Lung (tissue), 12 donors: ENCODE results near the gene ADAMTSL1. TPM values are rescaled to one million over a fixed set of nuclear protein-coding genes. Genes with fewer than 3 reads are reported as not detected.

ENCODE experiments used
- ATAC-seq: fragments of 200-7000 bp; cut with Tn5 transposase; one replicate; pipeline ENCODE4 v1.9.1; 2020; ENCODE audit warnings: moderate number of reproducible peaks; ENCODE audit not compliant: insufficient read depth, low FRiP score
- DNase-seq, 3 donors: peaks; one replicate each; pipeline ENCODE4 v3.0.0-alpha.2; 2013 to 2017
- H3K27ac ChIP-seq, 2 donors: one replicate each; pipeline ENCODE4 v1.5.1; 2013; ENCODE audit warnings: mild to moderate bottlenecking in 2 of 2, moderate library complexity in 2 of 2, control low read depth in 1 of 2, inconsistent platforms in 1 of 2, low read depth in 1 of 2, low read length in 1 of 2
- H3K27me3 ChIP-seq, 3 donors: one replicate each; pipeline ENCODE4 v1.5.1; 2013; ENCODE audit warnings: low read length in 2 of 3; ENCODE audit not compliant: control insufficient read depth in 3 of 3, insufficient read depth in 3 of 3
- H3K36me3 ChIP-seq, 4 donors: one replicate each; pipeline ENCODE4 v1.5.1; 2013; ENCODE audit warnings: low read length in 4 of 4, mild to moderate bottlenecking in 1 of 4, moderate library complexity in 1 of 4; ENCODE audit not compliant: control insufficient read depth in 4 of 4, insufficient read depth in 4 of 4
- H3K4me1 ChIP-seq, 5 donors: one replicate each; pipeline ENCODE4 v1.5.1; 2013; ENCODE audit warnings: low read length in 5 of 5, mild to moderate bottlenecking in 2 of 5, moderate library complexity in 1 of 5; ENCODE audit not compliant: control insufficient read depth in 5 of 5, insufficient read depth in 5 of 5
- H3K4me3 ChIP-seq: one replicate; pipeline ENCODE4 v1.5.1; 2013; ENCODE audit warnings: mild to moderate bottlenecking, control low read depth, moderate library complexity
- H3K9ac ChIP-seq, 2 donors: one replicate each; pipeline ENCODE4 v1.5.1; 2013; ENCODE audit warnings: low read length in 2 of 2, control low read depth in 1 of 2; ENCODE audit not compliant: insufficient read depth in 1 of 2
- H3K9me3 ChIP-seq, 4 donors: one replicate each; pipeline ENCODE4 v1.5.1; 2013; ENCODE audit warnings: low read length in 3 of 4, mild to moderate bottlenecking in 1 of 4, moderate library complexity in 1 of 4; ENCODE audit not compliant: control insufficient read depth in 4 of 4, insufficient read depth in 3 of 4
- WGBS, 2 donors: extraction: QIAGEN DNeasy Blood & Tissue Kit; methylation state at CpG; one replicate each; pipeline ENCODE4 v1.1.7; 2013; 5-methylcytosine and 5-hydroxymethylcytosine counted together
- polyA plus RNA-seq, 2 donors: library from polyadenylated mRNA; stranded (reverse); fragments of 200-250 nt; gene quantifications; one replicate each; pipeline ENCODE4 v1.2.1, GENCODE V29; 2013
- total RNA-seq, 2 donors: library from RNA; depleted of rRNA in 1 of 2; stranded (reverse); fragments of >200 nt in 1 of 2; gene quantifications; one replicate each; pipeline ENCODE4 v1.2.1, GENCODE V29; 2014 to 2021
- TF ChIP-seq, protein P1 (sequence below): IDR thresholded peaks from 2 replicates; pipeline ENCODE4 v1.5.1; 2012; ENCODE audit warnings: mild to moderate bottlenecking; ENCODE audit errors: control extremely low read depth, extremely low read depth
- donor health status: control.
- donor health status: control.
- donor health status: Bipolar disorder and iron deficiency.
- donor health status: healthy.
- donor health status: DM: yes; HTN: yes; CAD: no.

ADAMTSL1 gene
- total and polyA plus RNA-seq, 4 donors = 0.25 to 36.2 (median 1.4) TPM

DNA sequence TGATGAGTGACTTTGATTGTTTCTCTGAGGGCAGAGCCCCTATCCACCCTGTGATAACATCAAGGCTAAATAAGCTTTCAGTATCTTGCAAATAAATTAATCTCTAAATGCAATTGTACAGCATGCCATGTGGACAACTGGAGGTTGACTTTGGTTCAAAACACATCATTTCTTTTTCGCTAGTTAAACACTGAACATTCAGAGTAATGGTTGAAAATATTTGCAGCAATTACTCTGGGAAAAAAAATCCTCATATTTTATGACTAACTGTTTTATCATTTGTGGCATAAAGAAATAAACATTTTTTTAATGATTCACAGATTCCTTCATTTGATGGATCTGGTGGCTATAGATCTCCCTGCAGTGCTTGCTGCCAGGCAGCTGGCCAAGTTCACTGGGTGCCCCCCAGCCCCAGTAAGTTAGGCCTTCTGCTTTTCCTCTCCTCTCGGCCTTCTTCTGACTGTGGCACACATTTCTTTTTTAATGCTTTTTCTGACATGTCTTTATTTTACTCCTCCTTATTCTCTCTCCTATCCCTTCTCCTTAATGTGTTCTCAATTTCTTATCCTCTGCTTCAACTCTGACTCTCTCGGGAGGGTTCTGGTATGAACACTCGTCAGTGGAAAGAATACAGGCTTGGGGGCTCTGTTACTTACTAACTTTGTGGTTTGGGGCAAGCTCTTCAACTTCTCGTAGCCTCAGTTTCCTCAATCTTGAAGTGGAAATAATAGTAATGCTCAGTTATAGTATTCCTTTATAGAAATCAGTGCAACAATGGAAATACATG lies 69.6 kb downstream of the ADAMTSL1 start:
- ATAC-seq (no peak), DNase-seq (peak; percentile 28 to 55 (median 51))
- no peaks in the 10 kb centered on the region for H3K36me3 ChIP-seq
- H3K27me3 ChIP-seq = no peaks in the 10 kb centered on the region
- H3K9me3 ChIP-seq = no peaks in the 10 kb centered on the region
- H3K27ac ChIP-seq = no peak overlapping the region
- peaks cover 0 to 15% (median 0%) of the 10 kb centered on the region in 5 donors for H3K4me1 ChIP-seq
- H3K9ac ChIP-seq = no peak overlapping the region
- WGBS, 2 donors = 82 to 91% methylated on average over 5 of the region's 5 CpGs
- TF ChIP-seq, protein P1, sequence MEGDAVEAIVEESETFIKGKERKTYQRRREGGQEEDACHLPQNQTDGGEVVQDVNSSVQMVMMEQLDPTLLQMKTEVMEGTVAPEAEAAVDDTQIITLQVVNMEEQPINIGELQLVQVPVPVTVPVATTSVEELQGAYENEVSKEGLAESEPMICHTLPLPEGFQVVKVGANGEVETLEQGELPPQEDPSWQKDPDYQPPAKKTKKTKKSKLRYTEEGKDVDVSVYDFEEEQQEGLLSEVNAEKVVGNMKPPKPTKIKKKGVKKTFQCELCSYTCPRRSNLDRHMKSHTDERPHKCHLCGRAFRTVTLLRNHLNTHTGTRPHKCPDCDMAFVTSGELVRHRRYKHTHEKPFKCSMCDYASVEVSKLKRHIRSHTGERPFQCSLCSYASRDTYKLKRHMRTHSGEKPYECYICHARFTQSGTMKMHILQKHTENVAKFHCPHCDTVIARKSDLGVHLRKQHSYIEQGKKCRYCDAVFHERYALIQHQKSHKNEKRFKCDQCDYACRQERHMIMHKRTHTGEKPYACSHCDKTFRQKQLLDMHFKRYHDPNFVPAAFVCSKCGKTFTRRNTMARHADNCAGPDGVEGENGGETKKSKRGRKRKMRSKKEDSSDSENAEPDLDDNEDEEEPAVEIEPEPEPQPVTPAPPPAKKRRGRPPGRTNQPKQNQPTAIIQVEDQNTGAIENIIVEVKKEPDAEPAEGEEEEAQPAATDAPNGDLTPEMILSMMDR = no peak
- H3K4me3 ChIP-seq = no peak overlapping the region

DNA sequence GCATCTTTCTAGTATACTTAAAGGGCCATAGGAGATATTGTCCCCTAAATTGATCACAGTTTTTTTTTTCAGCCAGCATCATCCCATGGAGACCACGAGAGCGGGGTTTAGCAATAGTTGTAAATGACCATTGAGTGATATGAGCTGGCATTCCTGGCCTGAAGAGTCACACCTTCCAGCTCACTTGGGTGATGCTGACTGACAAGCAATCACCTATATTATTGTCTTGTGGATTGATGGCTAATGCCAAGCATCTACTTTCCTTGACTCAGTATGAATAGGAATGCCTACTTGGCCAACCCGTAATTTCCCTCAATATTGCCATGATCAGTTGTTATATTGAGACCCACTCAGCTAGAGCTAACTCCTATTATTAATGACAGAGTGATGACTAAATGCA lies 70.5 kb downstream of the ADAMTSL1 start:
- Histone ChIP-seq H3K27ac (no peak overlapping the region), H3K4me3 (no peak overlapping the region), H3K4me1 (peaks cover 0 to 15% (median 0%) of the 10 kb centered on the region in 5 donors), H3K9me3 (no peaks in the 10 kb centered on the region), H3K36me3 (no peaks in the 10 kb centered on the region), H3K9ac (no peak overlapping the region), H3K27me3 (no peaks in the 10 kb centered on the region)
- 90 to 91% methylated on average over 3 of the region's 3 CpGs for WGBS, 2 donors
- DNase-seq (no peak), ATAC-seq (no peak)
- TF ChIP-seq, protein P1 = no peak

DNA sequence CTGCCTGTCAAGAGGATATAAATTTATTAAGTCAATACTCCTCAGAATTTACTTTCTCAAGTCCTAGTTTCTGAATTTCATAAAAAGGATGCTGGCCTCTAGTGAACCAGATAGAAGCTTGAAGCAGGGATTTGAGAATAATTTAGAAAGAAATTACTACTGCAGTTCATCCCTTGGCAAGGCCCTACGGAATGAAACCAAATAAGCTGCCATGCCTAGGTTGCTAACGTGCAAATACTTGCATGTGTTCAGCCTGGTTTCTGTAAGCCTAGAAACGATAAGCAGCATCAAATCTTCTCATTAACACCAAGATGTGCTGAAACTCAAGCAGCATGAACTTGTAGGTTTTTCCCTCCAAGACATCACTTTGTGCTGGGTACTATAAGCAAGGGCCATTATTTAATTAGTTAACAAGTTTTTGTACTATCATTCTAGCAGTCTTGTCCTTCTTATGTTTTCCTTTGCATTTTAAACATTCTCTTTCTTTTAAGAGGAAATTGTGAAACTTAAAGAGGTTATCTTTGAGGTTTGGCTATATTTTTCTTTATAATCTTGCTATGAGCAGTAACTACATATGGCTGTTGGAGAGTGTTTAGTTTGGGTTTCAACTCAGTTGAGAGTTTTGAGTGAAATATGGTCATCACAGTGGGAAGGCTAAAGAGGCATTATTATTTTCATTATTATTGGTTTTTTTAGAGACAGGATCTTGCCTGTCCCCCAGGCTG lies 71.8 kb downstream of the ADAMTSL1 start:
- no peaks in the 10 kb centered on the region for H3K36me3 ChIP-seq
- DNase-seq = no peak
- WGBS, 2 donors = 89 to 92% methylated on average over 3 of the region's 3 CpGs
- no peak for ATAC-seq
- H3K4me1 ChIP-seq = peaks cover 0 to 15% (median 0%) of the 10 kb centered on the region in 5 donors
- TF ChIP-seq, protein P1 = no peak
- no peak overlapping the region for H3K27ac ChIP-seq
- no peaks in the 10 kb centered on the region for H3K9me3 ChIP-seq
- H3K9ac ChIP-seq = no peak overlapping the region
- H3K4me3 ChIP-seq = no peak overlapping the region
- no peaks in the 10 kb centered on the region for H3K27me3 ChIP-seq
